VCaP (cell line): ENCODE data around the gene TSPAN3.

ENCODE experiments used
- H3K27ac ChIP-seq: fragments of 450-650 bp; 2 replicates; pipeline ENCODE4 v1.5.1; 2017
- TF ChIP-seq, protein P1 (sequence below): fragments of 450-650 bp; conservative IDR thresholded peaks from 2 replicates; pipeline ENCODE4 v1.5.1; 2017; ENCODE audit warnings: mild to moderate bottlenecking, moderate library complexity

Gene TSPAN3

DNA sequence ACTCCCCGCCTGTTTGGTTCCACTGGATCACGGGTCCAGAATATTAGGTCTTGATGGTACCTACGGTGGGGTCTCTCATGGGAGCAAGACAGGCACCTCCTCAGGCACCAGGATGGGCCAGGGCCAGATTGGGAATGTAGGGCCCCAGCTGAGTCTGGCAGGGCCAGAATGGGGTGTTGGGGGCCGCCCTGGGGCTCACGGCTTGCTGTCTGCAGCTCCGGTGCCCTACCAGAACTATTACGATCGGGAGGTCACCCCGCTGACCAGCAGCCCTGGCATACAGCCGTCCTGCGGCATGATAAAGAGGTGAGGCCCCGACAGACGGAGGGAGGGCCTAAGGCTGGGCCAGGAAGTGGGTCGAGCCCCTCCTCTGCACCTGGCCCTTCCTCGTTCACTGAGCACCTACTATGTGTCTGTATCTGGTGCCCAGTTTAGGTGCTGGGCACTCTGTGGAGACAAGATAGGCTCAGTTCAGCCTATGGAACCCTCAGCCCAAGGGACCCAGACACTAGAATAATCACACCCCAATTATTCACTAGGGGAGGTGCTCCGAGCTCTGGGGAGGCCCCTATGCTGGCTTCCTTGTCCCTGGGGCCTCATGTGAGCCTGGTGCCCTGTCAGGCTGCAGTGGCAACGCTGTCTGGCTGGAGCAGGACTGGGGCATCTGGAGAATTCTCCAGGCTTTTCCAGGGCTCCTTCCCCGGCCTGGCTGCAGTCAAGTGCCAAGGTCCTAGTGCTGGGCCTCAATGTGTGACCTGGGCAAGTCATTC lies 38.1 kb downstream of the TSPAN3 start:
- TF ChIP-seq, protein P1, sequence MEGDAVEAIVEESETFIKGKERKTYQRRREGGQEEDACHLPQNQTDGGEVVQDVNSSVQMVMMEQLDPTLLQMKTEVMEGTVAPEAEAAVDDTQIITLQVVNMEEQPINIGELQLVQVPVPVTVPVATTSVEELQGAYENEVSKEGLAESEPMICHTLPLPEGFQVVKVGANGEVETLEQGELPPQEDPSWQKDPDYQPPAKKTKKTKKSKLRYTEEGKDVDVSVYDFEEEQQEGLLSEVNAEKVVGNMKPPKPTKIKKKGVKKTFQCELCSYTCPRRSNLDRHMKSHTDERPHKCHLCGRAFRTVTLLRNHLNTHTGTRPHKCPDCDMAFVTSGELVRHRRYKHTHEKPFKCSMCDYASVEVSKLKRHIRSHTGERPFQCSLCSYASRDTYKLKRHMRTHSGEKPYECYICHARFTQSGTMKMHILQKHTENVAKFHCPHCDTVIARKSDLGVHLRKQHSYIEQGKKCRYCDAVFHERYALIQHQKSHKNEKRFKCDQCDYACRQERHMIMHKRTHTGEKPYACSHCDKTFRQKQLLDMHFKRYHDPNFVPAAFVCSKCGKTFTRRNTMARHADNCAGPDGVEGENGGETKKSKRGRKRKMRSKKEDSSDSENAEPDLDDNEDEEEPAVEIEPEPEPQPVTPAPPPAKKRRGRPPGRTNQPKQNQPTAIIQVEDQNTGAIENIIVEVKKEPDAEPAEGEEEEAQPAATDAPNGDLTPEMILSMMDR, result no peak
- H3K27ac ChIP-seq, result no peak overlapping the region

DNA sequence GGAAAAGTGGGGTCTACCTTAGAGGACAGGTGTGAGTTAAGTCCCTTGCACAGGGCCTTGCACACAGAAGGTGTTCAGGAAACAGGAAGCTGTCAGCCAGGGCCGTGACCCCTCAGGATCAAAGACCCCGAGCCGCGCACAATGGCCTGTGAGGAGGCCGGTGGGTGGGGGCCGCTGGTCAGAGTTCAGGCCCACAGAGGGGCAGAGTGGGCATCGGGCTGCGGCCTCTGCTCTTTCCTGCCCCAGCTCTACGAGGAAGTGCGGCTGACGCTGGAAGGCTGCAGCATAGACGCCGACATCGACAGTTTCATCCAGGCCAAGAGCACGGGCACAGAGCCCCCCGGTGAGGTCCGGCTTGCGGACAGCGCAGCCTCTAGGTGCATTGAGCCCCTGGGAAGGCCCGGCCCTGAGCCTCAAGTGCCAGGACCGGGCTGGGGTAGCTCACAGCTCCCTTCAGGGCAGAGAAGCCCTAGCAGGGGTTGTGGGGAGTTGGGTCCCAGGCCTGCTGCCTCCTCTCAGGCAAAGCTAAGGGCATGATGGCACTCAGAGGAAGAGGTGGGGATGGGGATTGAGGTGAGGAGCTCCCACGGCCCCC lies 38.8 kb downstream of the TSPAN3 start:
- TF ChIP-seq, protein P1, result no peak
- H3K27ac ChIP-seq, result no peak overlapping the region

DNA sequence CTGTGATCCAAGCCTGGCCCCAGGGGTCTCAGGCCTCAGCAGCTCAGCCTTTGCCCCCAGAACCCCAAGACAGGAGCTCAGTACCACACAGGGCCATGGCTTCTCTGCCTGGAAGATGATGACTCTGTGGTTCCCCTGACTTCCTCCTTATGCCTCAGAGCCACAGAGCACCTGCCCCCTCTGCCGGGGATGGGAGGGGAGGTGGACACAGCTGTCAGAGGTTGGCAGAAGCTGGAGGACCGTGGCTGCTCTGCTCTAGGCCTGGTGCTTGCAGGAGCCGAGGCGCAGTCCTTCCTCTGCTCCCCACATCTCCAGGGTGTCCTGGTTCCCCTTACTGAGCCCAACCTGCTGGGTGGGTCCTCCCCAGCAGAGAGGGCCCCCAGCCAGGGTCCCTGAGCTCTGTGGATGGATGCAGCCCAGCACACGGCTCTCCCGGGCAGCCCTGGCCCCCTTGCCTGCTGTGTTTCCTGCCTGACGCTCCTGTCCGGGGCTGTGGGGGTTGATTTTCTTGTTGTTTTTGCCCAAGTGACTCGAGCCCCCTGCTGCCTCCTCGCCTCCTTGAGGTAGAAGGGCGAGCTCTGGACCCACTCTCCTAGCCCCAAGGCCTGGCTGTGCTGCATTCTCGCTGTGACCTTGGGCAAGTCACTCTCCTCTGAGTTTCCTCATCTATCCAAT lies 39.4 kb downstream of the TSPAN3 start:
- TF ChIP-seq, protein P1, result no peak; the same call in 1 of the 2 replicates
- H3K27ac ChIP-seq, result no peak overlapping the region

DNA sequence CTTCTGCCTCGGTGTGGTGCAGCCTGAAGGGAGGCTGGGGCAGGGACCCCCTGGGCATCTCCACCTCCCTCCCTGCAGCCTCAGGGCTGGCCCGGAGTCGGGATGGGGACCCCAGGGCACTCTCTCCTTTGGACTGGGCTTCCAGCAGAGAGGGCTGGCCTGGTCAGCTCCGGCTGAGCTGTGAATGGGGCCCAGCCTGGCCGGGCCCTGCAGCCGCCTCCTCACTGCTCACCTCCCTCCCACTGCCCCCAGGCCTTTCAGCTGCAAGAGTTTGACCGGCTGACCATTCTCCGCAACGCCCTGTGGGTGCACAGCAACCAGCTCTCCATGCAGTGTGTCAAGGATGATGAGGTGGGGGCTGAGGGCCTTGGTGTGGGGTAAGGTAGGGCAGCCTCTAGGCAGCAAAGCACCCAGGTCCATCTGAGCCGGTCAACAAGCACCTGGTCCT lies 40.0 kb downstream of the TSPAN3 start:
- TF ChIP-seq, protein P1, result no peak
- H3K27ac ChIP-seq, result no peak overlapping the region

DNA sequence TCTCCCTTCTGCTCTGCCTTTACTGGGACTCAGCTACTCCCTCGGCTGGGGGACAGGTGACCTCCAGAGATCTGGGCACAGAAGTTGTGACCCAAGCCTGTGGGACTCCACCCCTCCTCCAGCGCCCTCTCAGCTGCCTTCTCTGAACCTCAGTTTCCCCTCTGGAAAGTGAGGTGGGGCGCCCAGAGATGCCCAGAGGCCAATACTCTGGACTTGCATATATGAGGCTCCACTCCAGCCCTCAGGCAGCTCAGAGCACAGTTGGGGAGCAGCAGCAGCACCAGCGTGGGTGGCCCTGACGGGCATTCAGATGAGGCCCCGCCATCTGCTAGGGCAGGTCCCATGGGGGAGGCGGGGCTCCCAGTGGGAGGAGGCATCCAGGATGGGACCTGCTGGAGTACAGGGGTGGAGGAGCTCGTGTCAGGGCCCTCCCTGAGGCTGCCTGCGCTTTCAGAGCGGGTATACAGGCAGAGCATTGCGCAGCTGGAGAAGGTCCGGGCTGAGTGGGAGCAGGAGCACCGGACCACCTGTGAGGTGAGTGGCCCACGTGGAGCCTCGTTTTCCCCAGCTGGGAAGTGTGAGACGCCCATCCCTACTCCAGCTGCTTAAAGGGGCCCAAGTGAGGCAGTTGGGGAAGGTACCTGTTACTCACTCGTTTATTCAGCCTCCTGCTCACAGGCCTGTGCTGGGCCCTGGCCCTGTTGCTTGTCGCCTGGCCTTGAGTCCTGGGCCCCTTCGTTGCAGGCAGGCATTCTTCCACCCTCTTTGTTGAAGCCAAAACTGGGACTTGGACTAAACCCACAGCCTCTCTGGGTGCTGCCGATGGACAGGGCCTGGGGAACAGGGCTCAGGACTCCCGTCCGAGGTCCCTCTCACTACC lies 40.6 kb downstream of the TSPAN3 start:
- no peak overlapping the region for H3K27ac ChIP-seq
- TF ChIP-seq, protein P1, result no peak

DNA sequence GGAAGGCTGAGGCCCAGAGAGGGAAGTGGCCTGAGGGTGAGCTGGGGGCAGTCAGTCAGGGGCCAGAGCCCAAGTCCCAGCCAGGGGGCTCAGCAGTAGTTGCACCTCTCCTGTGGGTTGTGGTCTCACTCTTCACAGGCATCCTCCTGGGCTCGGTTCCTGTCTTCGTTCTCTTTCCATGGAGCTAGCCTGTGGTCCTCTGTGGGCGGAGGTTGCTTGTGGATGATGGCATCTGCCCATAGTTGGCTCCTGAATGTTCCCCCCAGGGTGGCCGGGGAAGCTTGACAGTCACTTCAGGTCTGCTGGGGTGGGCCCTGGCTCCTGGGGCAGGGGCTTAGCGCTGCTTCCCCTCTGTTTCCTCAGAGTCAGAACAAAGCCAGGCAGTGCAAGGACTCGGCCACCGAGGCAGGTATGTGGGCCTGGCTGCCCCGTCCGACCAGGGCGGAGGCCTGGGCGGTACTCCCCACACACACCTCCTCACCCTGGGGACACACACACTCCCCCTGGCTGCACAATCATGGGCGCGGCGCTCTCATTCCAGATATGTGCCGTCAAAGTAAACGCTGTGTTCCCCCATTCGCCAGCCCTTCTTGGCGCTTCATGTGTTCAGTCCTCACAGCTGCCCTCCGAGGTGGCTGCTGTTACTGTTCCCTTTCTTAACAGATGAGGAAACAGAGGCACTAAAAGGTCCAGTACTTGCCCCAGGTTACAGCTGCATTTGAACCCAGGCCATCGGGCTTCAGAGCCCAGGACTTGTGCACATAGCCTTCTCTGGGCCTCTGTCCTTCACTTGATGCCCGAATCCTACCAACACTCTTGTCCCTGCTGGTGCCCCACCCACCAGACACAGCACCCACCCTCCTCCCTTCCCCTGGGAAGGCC lies 41.5 kb downstream of the TSPAN3 start:
- TF ChIP-seq, protein P1, result no peak
- no peak overlapping the region for H3K27ac ChIP-seq
